Loucy (cell line): ENCODE measurements around the gene PTPRN2.
"Not testable (repeated sequence)": the region's sequence is repeated elsewhere in the genome, so short reads cannot be mapped to it uniquely, and the experiment has no call there.

Experiments
- H2AFZ ChIP-seq: fragments of 200-600 bp; sonication (generic); 2 replicates; pipeline ENCODE4 v1.6.0; 2016; ENCODE audit warnings: antibody characterized with exemption, mild to moderate bottlenecking, low read length, moderate library complexity
- H3F3A ChIP-seq: fragments of 200-600 bp; 2 replicates; pipeline ENCODE4 v1.6.0; 2016; ENCODE audit warnings: antibody characterized with exemption, low read depth, mild to moderate bottlenecking
- H3K27me3 ChIP-seq: fragments of 200-600 bp; sonication (generic); 2 replicates; pipeline ENCODE4 v1.6.1; 2014; ENCODE audit warnings: low read length, mild to moderate bottlenecking; ENCODE audit not compliant: insufficient read depth, poor library complexity, severe bottlenecking
- H3K36me3 ChIP-seq: fragments of 200-600 bp; sonication (generic); 2 replicates; pipeline ENCODE4 v1.6.1; 2016; ENCODE audit warnings: low read length; ENCODE audit not compliant: insufficient read depth
- H3K4me1 ChIP-seq: fragments of 200-600 bp; sonication (generic); 2 replicates; pipeline ENCODE4 v1.5.1; 2014; ENCODE audit warnings: low read length, mild to moderate bottlenecking; ENCODE audit not compliant: insufficient read depth, poor library complexity, severe bottlenecking
- H3K4me2 ChIP-seq: fragments of 200-600 bp; sonication (generic); 2 replicates; pipeline ENCODE4 v1.6.0; 2014; ENCODE audit warnings: antibody characterized with exemption, low read length, low read depth, mild to moderate bottlenecking; ENCODE audit not compliant: poor library complexity, severe bottlenecking
- H3K4me3 ChIP-seq: fragments of 200-600 bp; sonication (generic); 2 replicates; pipeline ENCODE4 v1.5.1; 2014; ENCODE audit warnings: low read length, mild to moderate bottlenecking, mixed read lengths; ENCODE audit not compliant: poor library complexity, severe bottlenecking
- H3K79me2 ChIP-seq: fragments of 200-600 bp; sonication (generic); 2 replicates; pipeline ENCODE4 v1.6.1; 2014; ENCODE audit warnings: low read length; ENCODE audit not compliant: insufficient read depth
- H3K9ac ChIP-seq: fragments of 200-600 bp; sonication (generic); 2 replicates; pipeline ENCODE4 v1.6.0; 2014; ENCODE audit warnings: mild to moderate bottlenecking, low read depth, low read length, moderate library complexity; ENCODE audit not compliant: poor library complexity, severe bottlenecking
- H3K9me2 ChIP-seq: fragments of 200-600 bp; sonication (generic); replicated peaks from 2 replicates; pipeline ENCODE4 v1.6.1; 2016; ENCODE audit warnings: low read depth, low read length, mixed read lengths
- H3K9me3 ChIP-seq: fragments of 200-600 bp; sonication (generic); 2 replicates; pipeline ENCODE4 v1.6.1; 2014; ENCODE audit warnings: mild to moderate bottlenecking, antibody characterized with exemption, low read length, low read depth; ENCODE audit not compliant: insufficient read depth
- H4K20me1 ChIP-seq: fragments of 200-600 bp; sonication (generic); 2 replicates; pipeline ENCODE4 v1.6.0; 2014; ENCODE audit warnings: antibody characterized with exemption, low read length, mild to moderate bottlenecking; ENCODE audit not compliant: insufficient read depth, poor library complexity, severe bottlenecking
- EZH2phosphoT487 ChIP-seq: fragments of 200-600 bp; IDR thresholded peaks from 2 replicates; pipeline ENCODE4 v1.6.1; 2018; ENCODE audit warnings: antibody characterized with exemption, mild to moderate bottlenecking, moderate library complexity, borderline replicate concordance
- TF ChIP-seq, protein P1 (sequence below): fragments of 200-600 bp; sonication (generic); conservative IDR thresholded peaks from 2 replicates; pipeline ENCODE4 v1.5.1; 2014; ENCODE audit warnings: mild to moderate bottlenecking, antibody characterized with exemption, low read length

PTPRN2 gene

DNA sequence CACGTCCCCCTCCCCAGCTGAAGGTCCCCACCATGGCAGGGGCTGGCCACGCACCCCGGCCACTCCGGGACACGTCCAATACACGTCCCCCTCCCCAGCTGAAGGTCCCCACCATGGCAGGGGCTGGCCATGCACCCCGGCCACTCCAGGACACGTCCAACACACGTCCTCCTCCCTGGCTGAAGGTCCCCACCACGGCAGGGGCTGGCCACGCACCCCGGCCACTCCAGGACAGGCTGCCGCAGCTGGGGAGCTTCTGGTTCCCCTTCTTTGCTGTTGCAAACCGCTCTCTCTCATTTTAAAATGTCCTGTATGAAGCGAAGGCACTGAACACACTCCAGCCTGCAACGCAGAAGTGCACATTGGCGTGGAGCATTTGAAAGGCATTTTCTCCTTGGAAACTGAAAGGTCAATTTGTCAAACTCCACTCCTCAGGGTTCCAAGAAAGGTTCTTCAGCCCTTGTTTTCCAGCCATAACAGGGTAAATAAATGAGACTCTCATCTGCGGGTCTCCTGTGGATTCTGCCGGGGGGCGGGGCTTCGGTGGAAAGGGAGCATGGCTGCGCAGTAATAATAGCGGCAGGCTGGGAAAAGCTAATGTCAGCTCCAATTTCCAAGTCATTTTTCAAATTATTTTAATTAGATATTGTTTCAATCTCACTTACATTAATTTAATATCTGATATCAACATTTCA is 670.5 kb downstream of the PTPRN2 start:
- H3K79me2 ChIP-seq: no peaks in the 10 kb centered on the region
- H3K4me2 ChIP-seq: no peak overlapping the region
- H4K20me1 ChIP-seq: no peaks in the 10 kb centered on the region
- no peaks in the 10 kb centered on the region for H3K27me3 ChIP-seq
- TF ChIP-seq, protein P1, sequence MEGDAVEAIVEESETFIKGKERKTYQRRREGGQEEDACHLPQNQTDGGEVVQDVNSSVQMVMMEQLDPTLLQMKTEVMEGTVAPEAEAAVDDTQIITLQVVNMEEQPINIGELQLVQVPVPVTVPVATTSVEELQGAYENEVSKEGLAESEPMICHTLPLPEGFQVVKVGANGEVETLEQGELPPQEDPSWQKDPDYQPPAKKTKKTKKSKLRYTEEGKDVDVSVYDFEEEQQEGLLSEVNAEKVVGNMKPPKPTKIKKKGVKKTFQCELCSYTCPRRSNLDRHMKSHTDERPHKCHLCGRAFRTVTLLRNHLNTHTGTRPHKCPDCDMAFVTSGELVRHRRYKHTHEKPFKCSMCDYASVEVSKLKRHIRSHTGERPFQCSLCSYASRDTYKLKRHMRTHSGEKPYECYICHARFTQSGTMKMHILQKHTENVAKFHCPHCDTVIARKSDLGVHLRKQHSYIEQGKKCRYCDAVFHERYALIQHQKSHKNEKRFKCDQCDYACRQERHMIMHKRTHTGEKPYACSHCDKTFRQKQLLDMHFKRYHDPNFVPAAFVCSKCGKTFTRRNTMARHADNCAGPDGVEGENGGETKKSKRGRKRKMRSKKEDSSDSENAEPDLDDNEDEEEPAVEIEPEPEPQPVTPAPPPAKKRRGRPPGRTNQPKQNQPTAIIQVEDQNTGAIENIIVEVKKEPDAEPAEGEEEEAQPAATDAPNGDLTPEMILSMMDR: no peak
- TF ChIP-seq EZH2phosphoT487: no peak
- H3K9ac ChIP-seq: no peak overlapping the region
- no peaks in the 10 kb centered on the region for H3K9me2 ChIP-seq
- H3K9me3 ChIP-seq: peaks cover 4% of the 10 kb centered on the region
- no peak overlapping the region for H2AFZ ChIP-seq
- H3F3A ChIP-seq: no peaks in the 10 kb centered on the region
- H3K4me3 ChIP-seq: no peak overlapping the region
- no peaks in the 10 kb centered on the region for H3K36me3 ChIP-seq
- H3K4me1 ChIP-seq: no peaks in the 10 kb centered on the region

DNA sequence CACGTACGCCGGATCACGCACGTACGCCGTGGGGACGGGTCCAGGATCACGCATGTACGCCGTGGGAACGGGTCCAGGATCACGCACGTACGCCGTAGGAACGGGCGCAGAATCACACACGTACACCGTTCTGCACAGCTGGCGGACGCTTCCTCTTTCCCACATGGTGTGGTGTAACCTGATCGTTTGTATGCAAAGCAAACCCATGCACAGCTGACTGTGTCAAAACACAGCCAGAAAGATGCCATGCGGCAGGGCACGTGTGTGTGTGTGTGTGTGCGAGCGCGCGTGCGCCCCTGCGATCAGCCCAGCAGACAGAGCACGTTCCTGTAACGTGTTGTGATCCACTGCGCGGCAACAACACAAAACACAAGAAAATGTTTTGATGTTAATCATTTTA is 677.2 kb downstream of the PTPRN2 start:
- Histone ChIP-seq H3K9ac (no peak overlapping the region), H2AFZ (no peak overlapping the region), H4K20me1 (no peaks in the 10 kb centered on the region), H3K4me3 (no peak overlapping the region), H3F3A (no peaks in the 10 kb centered on the region), H3K27me3 (no peaks in the 10 kb centered on the region), H3K9me3 (no peaks in the 10 kb centered on the region; the same call in none of the 2 replicates), H3K4me1 (no peaks in the 10 kb centered on the region), H3K79me2 (no peaks in the 10 kb centered on the region), H3K36me3 (no peaks in the 10 kb centered on the region), H3K4me2 (no peak overlapping the region), H3K9me2 (no peaks in the 10 kb centered on the region)
- TF ChIP-seq, protein P1: no peak
- TF ChIP-seq EZH2phosphoT487: no peak

DNA sequence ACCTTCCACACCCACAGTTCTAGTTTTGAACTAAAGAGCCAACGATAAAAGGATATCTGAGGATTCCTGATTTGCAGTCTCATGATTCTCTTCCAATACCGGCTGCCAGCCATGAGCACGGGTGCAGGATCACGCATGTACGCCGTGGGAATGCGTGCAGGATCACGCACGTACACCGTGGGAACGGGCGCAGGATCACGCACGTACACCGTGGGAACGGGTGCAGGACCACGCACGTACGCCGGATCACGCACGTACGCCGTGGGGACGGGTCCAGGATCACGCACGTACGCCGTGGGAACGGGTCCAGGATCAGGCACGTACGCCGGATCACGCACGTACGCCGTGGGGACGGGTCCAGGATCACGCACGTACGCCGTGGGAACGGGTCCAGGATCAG is 677.6 kb downstream of the PTPRN2 start:
- H3K79me2 ChIP-seq, H3K9me3 ChIP-seq, H3K36me3 ChIP-seq, H4K20me1 ChIP-seq, H3K9me2 ChIP-seq, H3F3A ChIP-seq, H3K4me2 ChIP-seq, H3K27me3 ChIP-seq, H3K4me1 ChIP-seq, H2AFZ ChIP-seq, H3K4me3 ChIP-seq, H3K9ac ChIP-seq: not testable (repeated sequence)

DNA sequence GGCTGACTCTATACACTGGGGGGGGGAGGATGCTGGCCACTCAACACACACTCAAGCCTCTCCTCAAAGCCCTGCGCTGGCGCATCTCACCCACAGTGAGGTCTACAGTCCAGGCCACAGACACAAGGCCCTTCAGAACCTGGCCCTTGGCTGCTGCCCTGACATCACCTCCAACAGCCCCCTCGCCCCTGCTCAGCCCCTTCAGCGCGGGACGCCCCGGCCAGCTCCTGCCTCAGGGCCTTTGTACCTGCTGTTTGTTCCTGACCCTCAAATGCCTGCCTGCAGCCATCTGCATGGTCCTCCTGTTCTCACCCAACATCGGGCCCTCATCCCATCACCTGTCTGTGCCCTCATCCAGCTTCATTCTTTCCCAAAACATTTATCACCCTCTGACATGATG is 678.3 kb downstream of the PTPRN2 start:
- no peak overlapping the region for H2AFZ ChIP-seq
- no peak overlapping the region for H3K4me2 ChIP-seq
- no peaks in the 10 kb centered on the region for H3K27me3 ChIP-seq
- no peaks in the 10 kb centered on the region for H3K79me2 ChIP-seq
- no peaks in the 10 kb centered on the region for H3F3A ChIP-seq
- no peak for TF ChIP-seq EZH2phosphoT487
- TF ChIP-seq, protein P1: no peak
- H3K9ac ChIP-seq: no peak overlapping the region
- H3K4me3 ChIP-seq: no peak overlapping the region
- no peaks in the 10 kb centered on the region for H3K4me1 ChIP-seq
- no peaks in the 10 kb centered on the region for H3K36me3 ChIP-seq
- H4K20me1 ChIP-seq: no peaks in the 10 kb centered on the region
- H3K9me2 ChIP-seq: no peaks in the 10 kb centered on the region
- no peaks in the 10 kb centered on the region; the same call in none of the 2 replicates for H3K9me3 ChIP-seq
